ENCODE data around the gene NBAS.

- TF ChIP-seq POLR2A (IDR thresholded peaks at IDR 0.05; ENCODE audit: low read length) (no peak), GATA1 (IDR thresholded peaks at IDR 0.05; ENCODE audit: low read depth, low read length) (no peak)
These were observed 237.9 kb downstream of the NBAS start for GRCh38 chr2:15323227-15323626.
